ENCODE data around the gene TRAPPC5.

GRCh38 chr19:7636317-7636690, 44.3 kb upstream of the TRAPPC5 start:
- TF ChIP-seq FOXJ3 (CRISPR knock-in tag; IDR thresholded peaks at IDR 0.05; ENCODE audit: borderline replicate concordance) (no peak), SMAD3 (CRISPR knock-in tag; IDR thresholded peaks at IDR 0.05; ENCODE audit: borderline replicate concordance) (no peak), ATF1 (CRISPR knock-in tag; IDR thresholded peaks at IDR 0.05) (no peak), JUN (CRISPR knock-in tag; IDR thresholded peaks at IDR 0.05) (no peak), CTCF (IDR thresholded peaks at IDR 0.05) (no peak), NR2C2 (CRISPR knock-in tag; IDR thresholded peaks at IDR 0.05) (no peak)
- TF ChIP-seq, protein P1, sequence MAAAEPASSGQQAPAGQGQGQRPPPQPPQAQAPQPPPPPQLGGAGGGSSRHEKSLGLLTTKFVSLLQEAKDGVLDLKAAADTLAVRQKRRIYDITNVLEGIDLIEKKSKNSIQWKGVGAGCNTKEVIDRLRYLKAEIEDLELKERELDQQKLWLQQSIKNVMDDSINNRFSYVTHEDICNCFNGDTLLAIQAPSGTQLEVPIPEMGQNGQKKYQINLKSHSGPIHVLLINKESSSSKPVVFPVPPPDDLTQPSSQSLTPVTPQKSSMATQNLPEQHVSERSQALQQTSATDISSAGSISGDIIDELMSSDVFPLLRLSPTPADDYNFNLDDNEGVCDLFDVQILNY (CRISPR knock-in tag; IDR thresholded peaks at IDR 0.05): no peak
- TF ChIP-seq, protein P2, sequence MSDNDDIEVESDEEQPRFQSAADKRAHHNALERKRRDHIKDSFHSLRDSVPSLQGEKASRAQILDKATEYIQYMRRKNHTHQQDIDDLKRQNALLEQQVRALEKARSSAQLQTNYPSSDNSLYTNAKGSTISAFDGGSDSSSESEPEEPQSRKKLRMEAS (CRISPR knock-in tag; IDR thresholded peaks at IDR 0.05): no peak
- TF ChIP-seq, protein P3, sequence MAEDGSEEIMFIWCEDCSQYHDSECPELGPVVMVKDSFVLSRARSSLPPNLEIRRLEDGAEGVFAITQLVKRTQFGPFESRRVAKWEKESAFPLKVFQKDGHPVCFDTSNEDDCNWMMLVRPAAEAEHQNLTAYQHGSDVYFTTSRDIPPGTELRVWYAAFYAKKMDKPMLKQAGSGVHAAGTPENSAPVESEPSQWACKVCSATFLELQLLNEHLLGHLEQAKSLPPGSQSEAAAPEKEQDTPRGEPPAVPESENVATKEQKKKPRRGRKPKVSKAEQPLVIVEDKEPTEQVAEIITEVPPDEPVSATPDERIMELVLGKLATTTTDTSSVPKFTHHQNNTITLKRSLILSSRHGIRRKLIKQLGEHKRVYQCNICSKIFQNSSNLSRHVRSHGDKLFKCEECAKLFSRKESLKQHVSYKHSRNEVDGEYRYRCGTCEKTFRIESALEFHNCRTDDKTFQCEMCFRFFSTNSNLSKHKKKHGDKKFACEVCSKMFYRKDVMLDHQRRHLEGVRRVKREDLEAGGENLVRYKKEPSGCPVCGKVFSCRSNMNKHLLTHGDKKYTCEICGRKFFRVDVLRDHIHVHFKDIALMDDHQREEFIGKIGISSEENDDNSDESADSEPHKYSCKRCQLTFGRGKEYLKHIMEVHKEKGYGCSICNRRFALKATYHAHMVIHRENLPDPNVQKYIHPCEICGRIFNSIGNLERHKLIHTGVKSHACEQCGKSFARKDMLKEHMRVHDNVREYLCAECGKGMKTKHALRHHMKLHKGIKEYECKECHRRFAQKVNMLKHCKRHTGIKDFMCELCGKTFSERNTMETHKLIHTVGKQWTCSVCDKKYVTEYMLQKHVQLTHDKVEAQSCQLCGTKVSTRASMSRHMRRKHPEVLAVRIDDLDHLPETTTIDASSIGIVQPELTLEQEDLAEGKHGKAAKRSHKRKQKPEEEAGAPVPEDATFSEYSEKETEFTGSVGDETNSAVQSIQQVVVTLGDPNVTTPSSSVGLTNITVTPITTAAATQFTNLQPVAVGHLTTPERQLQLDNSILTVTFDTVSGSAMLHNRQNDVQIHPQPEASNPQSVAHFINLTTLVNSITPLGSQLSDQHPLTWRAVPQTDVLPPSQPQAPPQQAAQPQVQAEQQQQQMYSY (CRISPR knock-in tag; IDR thresholded peaks at IDR 0.05): no peak
